IgD-negative memory B cell (primary cell): ENCODE results near the gene TAS1R3. TPM values are rescaled to one million over a fixed set of nuclear protein-coding genes. Genes with fewer than 3 reads are reported as not detected.

ENCODE experiments used
- H3K27ac Mint-ChIP-seq, 3 donors: one replicate each; pipeline ENCODE4 v1.8.0; 2020 to 2022; ENCODE audit warnings: mild to moderate bottlenecking in 3 of 3, mixed read lengths in 3 of 3, moderate library complexity in 1 of 3
- H3K27me3 Mint-ChIP-seq: one replicate; pipeline ENCODE4 v1.8.0; 2021; ENCODE audit warnings: mixed read lengths
- H3K36me3 Mint-ChIP-seq: one replicate; pipeline ENCODE4 v1.8.0; 2020; ENCODE audit warnings: mild to moderate bottlenecking, mixed read lengths
- H3K4me1 Mint-ChIP-seq, 3 donors: one replicate each; pipeline ENCODE4 v1.8.0; 2020 to 2022; ENCODE audit warnings: mixed read lengths in 3 of 3, mild to moderate bottlenecking in 1 of 3
- H3K4me3 Mint-ChIP-seq, 4 donors: one replicate each; pipeline ENCODE4 v1.8.0; 2020 to 2022; ENCODE audit warnings: mild to moderate bottlenecking in 4 of 4, mixed read lengths in 4 of 4, moderate library complexity in 3 of 4
- H3K9me3 Mint-ChIP-seq, 3 donors: one replicate each; pipeline ENCODE4 v1.8.0; 2020 to 2021; ENCODE audit warnings: mixed read lengths in 3 of 3, mild to moderate bottlenecking in 1 of 3
- polyA plus RNA-seq: library from polyadenylated mRNA; unstranded; fragments of 300-500 nt; fragmentation: Illumina TruSeq; gene quantifications from one replicate; pipeline ENCODE4 v1.2.3, GENCODE V29; 2021

Gene TAS1R3
- polyA plus RNA-seq, 1 donor from 2014 or later: 5.5 TPM

DNA sequence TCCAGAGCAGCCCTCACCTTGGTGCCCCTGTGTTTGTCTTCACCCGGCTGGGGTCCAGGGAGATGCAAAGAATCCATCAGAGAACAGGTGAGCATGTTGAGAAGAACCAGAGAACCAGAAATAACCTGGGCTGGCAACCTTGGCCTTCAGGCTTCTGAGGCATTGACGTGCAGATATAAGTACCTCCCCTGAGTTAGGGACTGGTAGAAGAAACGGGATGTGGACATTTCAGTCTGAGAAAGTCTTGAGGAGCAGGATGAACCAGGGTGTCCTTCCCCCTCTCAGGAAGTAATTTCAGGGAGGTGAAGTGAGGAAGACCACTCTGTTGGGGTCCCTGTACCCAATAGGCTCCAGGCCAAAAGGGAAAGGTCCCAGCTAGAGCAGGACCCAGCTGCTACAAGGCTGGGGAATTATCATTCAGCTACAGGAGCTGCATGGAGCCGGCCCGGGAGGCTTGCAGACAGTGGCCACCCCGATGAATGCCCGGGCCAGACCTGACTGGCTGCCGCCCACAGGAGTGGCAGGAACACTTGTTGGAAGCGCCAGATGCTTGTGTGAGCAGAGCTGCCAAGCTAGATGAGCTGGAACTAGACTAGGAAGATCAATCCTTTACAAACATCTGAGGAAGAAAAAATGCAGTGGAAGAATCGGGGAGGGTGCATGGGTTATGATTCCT, 45.6 kb downstream of the TAS1R3 start:
- peak overlapping the region; percentile 54 to 93 (median 67) for H3K4me3 Mint-ChIP-seq
- H3K4me1 Mint-ChIP-seq: peaks cover 4 to 8% (median 5%) of the 10 kb centered on the region in 3 donors
- no peaks in the 10 kb centered on the region for H3K36me3 Mint-ChIP-seq
- peak overlapping the region in 1 of 3 donors; percentile 85 for H3K27ac Mint-ChIP-seq
- no peaks in the 10 kb centered on the region for H3K27me3 Mint-ChIP-seq
- H3K9me3 Mint-ChIP-seq: no peaks in the 10 kb centered on the region

DNA sequence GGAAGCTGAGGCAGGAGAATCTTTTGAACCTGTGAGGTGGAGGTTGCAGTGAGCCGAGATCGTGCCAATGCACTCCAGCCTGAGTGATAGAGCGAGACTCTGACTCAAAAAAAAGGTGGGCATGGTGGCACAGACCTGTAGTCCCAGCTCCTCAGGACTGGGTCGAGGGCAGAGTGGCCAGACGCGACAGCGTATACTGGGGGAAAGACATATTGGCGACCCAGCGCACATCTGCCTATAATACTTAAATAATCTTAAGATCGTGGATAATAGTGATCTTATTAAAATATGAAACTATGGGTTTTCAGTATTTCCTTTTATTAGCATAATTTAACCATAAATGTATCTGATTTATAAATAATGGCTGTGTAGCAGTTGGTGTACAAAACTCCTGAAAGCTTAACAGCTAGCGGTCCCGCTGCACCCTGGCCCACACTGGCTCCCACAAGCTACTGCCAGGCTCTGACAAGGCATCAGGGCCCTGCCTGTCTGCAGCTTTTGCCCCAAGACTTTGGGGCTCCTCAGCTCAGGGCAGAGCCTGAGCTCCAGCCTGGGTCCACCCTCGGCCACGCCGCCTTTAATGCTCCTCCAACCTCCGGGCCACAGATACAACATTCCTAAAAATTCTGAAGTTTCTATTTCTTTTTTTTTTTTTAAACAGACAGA, 46.6 kb downstream of the TAS1R3 start:
- Mint-ChIP-seq H3K9me3 (no peaks in the 10 kb centered on the region), H3K36me3 (no peaks in the 10 kb centered on the region), H3K27ac (peak overlapping the region in 1 of 3 donors; percentile 59)

DNA sequence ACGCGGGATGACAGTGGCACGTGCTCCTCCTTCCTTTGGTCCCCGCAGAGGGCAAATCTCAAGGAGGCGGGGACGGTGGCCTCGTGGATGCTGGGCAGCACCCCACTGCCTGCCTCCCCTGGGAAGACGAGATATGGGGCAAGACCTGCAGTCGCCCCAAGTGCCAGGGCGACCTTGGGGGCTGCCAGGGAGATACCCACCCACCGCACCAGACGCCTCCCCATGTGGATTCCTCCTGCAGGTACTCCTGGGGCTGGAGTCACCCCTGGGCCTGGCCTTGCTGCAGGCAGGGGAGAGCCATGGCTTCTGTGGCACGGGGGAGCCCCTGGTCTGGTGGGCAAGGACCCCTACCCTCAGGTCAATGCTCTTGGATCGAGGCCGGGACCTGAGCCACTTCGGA, 49.8 kb downstream of the TAS1R3 start:
- Mint-ChIP-seq H3K27me3 (no peaks in the 10 kb centered on the region), H3K9me3 (no peaks in the 10 kb centered on the region), H3K4me1 (peaks cover 0 to 2% (median 2%) of the 10 kb centered on the region in 3 donors), H3K4me3 (no peak overlapping the region), H3K36me3 (no peaks in the 10 kb centered on the region), H3K27ac (no peak overlapping the region)

More for the DNA sequence above, 46.6 kb downstream of the TAS1R3 start:
- Mint-ChIP-seq H3K27me3 (no peaks in the 10 kb centered on the region), H3K4me1 (peaks cover 4 to 7% (median 5%) of the 10 kb centered on the region in 3 donors), H3K4me3 (peak overlapping the region in 1 of 4 donors; percentile 22)

DNA sequence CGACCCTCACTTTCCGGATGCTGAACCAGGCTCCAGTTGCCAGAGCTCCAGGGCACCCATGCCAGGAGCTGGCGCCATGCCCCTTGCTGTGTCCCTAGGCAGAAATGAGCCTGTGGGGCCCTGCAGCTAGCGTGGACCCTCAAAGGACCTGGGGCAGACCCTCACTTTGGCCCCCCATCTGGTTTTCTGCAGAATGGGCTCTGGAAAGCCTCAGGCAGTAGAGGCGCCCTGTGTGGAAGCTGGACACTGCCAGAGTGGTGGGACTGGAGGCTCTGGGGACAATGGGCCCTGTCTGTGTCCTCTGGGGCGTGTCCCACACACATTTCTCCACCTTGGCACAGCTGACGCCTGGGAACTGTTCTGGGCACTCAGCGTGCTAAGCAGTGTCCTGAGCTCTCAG, 50.2 kb downstream of the TAS1R3 start:
- H3K4me1 Mint-ChIP-seq: peaks cover 0 to 2% (median 2%) of the 10 kb centered on the region in 3 donors
- no peak overlapping the region for H3K4me3 Mint-ChIP-seq
- H3K27ac Mint-ChIP-seq: no peak overlapping the region
- no peaks in the 10 kb centered on the region for H3K36me3 Mint-ChIP-seq
- H3K27me3 Mint-ChIP-seq: no peaks in the 10 kb centered on the region
- no peaks in the 10 kb centered on the region for H3K9me3 Mint-ChIP-seq

Other genes with a start within 250 kb of the TAS1R3 start
- 7.9 TPM for gene C1orf159, start 215.2 kb upstream of the TAS1R3 start, polyA plus RNA-seq
- gene TTLL10, start 157.4 kb upstream of the TAS1R3 start, polyA plus RNA-seq: not detected
- 3.5 TPM for gene TNFRSF18, start 124.7 kb upstream of the TAS1R3 start, polyA plus RNA-seq
- not detected for gene TNFRSF4, start 117.1 kb upstream of the TAS1R3 start, polyA plus RNA-seq
- gene SDF4, start 99.3 kb upstream of the TAS1R3 start, polyA plus RNA-seq: 121 TPM
- 5.6 TPM for gene B3GALT6, start 99.0 kb upstream of the TAS1R3 start, polyA plus RNA-seq
- gene C1QTNF12, start 84.6 kb upstream of the TAS1R3 start, polyA plus RNA-seq: 0.88 TPM
- gene UBE2J2, start 57.4 kb upstream of the TAS1R3 start, polyA plus RNA-seq: 74.3 TPM
- gene SCNN1D, start 50.8 kb upstream of the TAS1R3 start, polyA plus RNA-seq: not detected
- gene ACAP3, start 23.4 kb upstream of the TAS1R3 start, polyA plus RNA-seq: 10.5 TPM
- gene PUSL1, start 22.7 kb upstream of the TAS1R3 start, polyA plus RNA-seq: 21.0 TPM
- 65.8 TPM for gene INTS11, start 6.6 kb upstream of the TAS1R3 start, polyA plus RNA-seq
- gene CPTP, start 6.5 kb upstream of the TAS1R3 start, polyA plus RNA-seq: 31.7 TPM
- gene DVL1, start 18.1 kb downstream of the TAS1R3 start, polyA plus RNA-seq: 1.0 TPM
- gene MXRA8, start 27.3 kb downstream of the TAS1R3 start, polyA plus RNA-seq: not detected
- 177 TPM for gene AURKAIP1, start 43.9 kb downstream of the TAS1R3 start, polyA plus RNA-seq
- gene CCNL2, start 68.1 kb downstream of the TAS1R3 start, polyA plus RNA-seq: 39.8 TPM
- gene MRPL20, start 76.0 kb downstream of the TAS1R3 start, polyA plus RNA-seq: 144 TPM
- not detected for gene ANKRD65, start 90.0 kb downstream of the TAS1R3 start, polyA plus RNA-seq
- not detected for gene VWA1, start 104.4 kb downstream of the TAS1R3 start, polyA plus RNA-seq
- gene ATAD3C, start 118.4 kb downstream of the TAS1R3 start, polyA plus RNA-seq: 6.2 TPM
- 10.8 TPM for gene ATAD3B, start 140.5 kb downstream of the TAS1R3 start, polyA plus RNA-seq
- gene ATAD3A, start 180.9 kb downstream of the TAS1R3 start, polyA plus RNA-seq: 12.8 TPM
- gene TMEM240, start 209.3 kb downstream of the TAS1R3 start, polyA plus RNA-seq: not detected
- gene SSU72, start 243.6 kb downstream of the TAS1R3 start, polyA plus RNA-seq: 176 TPM